SW480 (cell line): ENCODE measurements around the gene OR10X1.

ENCODE experiments used
- DNase-seq: peaks from one replicate; pipeline ENCODE4 v3.0.0-alpha.2; 2016; ENCODE audit warnings: low spot score

Gene OR10X1, protein sequence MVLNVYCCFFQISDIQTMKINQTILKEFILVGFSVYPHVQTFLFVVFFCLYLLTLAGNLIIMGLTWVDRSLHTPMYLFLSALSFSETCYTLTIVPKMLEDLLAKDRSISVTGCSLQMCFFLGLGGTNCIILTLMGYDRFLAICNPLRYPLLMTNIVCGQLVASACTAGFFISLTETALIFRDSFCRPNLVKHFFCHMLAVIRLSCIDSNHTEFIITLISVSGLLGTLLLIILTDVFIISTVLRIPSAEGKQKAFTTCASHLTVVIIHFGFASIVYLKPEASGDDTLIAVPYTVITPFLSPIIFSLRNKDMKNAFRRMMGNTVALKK

DNA sequence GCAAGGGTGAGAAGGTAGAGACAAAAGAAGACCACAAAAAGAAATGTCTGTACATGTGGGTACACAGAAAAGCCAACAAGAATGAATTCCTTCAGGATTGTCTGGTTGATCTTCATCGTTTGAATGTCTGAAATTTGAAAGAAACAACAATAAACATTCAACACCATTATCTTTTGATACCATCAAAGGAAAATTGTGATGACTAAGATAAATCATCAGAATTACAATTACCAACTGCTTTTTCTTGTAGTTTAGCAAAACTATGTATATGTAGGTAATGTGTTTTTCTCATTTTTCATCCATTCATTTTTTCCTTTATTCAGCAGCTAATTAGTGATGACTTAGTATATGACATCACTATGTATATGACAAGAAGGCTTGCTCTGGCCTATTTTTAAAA lies at the start of gene OR10X1:
Gene OR10X1 (minus strand): TSS at position 167 of the 400 bp plus-strand sequence. CDS start 0 bp downstream, at position 167.
- DNase-seq: no peak

DNA sequence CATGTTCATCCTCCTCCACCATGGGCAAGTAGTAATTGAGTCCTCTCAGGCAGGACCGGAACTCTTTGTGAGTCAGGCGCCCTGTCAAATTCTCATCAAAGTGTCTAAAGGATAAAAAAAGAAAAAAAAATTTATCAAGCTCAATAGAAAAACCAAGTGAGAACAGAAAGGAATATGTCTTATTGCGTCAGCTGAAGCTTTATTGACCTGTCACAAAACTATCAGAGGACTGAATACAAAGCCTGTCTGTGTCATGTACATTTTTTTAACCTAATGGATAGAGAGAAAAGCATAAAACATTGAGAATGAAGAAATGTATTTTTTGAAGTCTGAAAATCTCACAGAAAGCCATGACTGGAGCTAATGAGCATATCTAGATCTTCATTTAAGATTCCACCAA lies 34.1 kb upstream of the OR10X1 start:
- no peak for DNase-seq

DNA sequence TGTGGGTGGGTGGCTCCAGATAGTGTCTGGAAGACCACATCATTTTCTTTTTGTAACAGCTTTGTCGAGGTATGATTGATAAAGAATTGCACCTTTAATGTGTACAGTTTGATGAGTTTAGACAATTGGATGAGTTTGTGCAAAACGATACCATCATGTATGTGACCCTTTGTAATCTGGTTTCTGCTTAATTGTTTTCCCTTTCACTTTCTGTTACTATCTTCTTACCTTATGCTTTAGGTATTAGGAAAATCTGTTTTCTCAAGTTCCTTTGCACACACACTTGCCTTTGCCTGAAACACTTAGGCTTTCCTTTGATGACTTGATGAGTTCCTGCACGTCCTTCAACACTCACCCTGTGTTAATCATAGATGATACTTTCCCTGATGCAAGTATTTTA lies 32.2 kb upstream of the OR10X1 start:
- no peak for DNase-seq

- DNase-seq: no peak
Observed at GRCh38 chr1:158607296-158607695, 27.6 kb upstream of the OR10X1 start.

DNA sequence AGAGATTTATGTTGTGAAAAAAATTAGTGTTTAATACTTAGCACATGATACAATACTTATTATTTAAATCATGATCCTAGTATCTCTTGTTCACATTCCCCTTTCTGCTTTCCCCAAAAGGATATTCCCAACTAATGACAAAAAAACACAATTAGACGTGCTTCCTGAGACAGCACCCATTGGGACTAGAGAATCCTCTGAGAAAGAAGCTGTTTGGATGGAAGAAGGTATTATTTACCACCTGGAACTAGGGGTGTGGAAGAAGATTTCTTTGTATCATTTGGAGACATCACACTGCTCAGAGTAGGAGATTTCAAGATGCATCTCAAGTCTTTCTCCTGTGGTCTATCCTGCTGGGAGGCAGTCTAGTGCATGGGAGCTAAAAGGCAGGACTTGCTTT lies 25.3 kb upstream of the OR10X1 start, which contains the start of gene OR10Z1:
Gene OR10Z1 (plus strand): TSS at position 301 of the 400 bp plus-strand sequence. CDS start 1,171 bp downstream, outside the sequence.
- DNase-seq: no peak

- no peak for DNase-seq
Observed at GRCh38 chr1:158600735-158601134, 21.0 kb upstream of the OR10X1 start.

DNA sequence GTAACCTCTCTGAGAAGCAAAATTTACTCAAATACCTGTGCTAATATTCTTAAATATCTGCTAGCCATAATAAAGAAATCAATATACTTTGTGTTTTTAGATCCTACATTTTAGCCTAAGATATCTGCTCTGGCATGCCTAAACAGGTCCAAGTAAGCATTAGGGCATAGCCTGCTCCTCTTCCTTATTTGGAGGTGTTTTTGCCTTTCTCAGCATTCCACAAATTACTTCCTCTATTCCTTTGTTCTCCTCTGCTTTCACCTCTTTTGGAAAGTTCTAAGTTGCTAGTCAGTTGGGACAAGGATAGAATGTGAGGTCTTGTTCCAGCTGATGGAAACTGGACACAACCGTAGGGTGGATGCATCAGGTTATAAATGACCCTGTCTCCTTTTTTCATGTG lies 7.2 kb upstream of the OR10X1 start:
- no peak for DNase-seq

GRCh38 chr1:158583962-158584361 lies 4.3 kb upstream of the OR10X1 start:
- no peak for DNase-seq

- no peak for DNase-seq
Observed at GRCh38 chr1:158577561-158577960, 2.1 kb downstream of the OR10X1 start.

DNA sequence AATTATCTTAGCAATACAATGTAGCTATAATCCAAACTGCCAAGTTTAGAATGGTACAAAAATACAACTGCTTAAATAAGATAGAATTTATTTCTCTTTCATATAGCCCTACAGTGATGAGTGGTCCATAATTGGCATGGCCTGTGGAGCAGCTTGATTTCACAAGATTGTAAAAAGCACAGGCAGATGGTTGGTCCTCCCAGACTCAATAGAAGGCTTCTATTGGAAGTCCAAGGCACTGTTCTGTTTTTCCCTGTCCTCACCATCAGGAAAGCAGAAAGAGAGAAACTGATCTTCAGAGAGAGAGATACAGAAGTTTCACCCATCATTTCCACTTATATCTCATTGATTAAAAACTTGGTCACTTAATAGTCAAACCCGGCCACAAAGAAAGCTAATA lies 7.5 kb downstream of the OR10X1 start:
- DNase-seq: no peak

DNA sequence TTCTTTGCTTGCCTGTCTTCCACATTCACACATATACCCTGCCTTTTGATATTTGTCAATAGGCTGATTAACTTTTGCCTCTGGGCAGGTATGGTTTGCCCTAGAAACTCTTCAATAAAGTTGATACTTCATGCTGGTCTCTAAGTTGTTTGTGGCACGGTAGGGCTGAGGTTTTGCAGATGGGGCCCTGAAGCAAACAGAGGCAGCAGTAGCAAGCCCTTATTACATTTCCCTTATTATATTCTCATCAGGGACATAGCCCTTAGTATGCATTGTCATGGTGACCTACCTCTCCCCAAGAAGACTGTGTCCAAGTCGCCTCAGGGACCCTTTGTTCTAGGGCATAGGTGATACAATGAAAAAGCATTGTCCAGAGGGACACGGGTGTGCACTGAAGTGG lies 9.2 kb downstream of the OR10X1 start, which contains the start of gene OR6P1:
Gene OR6P1 (minus strand): TSS at position 101 of the 400 bp plus-strand sequence. CDS start 6,976 bp downstream, outside the sequence.
- no peak for DNase-seq

DNA sequence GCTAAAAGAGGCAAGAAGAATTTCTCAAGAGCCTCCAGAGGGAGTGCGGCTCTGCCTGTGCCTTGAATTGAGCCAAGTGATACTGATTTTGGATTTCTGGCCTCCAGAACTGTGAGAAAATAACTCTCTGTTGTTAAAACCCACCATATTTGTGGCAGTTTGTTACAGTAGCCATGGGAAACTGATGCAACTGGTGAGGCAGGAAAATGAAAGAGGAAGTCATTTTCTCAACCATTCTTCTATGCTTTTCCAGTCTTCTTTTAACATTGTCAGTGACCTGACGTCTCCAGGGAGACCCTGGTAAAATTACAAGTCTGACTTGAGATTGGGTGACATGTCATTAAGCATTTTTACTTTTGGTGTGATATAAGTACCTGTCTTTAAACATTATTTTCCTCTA lies 15.1 kb downstream of the OR10X1 start:
- no peak for DNase-seq

- DNase-seq: no peak
Observed at GRCh38 chr1:158563853-158564252, 15.8 kb downstream of the OR10X1 start.

DNA sequence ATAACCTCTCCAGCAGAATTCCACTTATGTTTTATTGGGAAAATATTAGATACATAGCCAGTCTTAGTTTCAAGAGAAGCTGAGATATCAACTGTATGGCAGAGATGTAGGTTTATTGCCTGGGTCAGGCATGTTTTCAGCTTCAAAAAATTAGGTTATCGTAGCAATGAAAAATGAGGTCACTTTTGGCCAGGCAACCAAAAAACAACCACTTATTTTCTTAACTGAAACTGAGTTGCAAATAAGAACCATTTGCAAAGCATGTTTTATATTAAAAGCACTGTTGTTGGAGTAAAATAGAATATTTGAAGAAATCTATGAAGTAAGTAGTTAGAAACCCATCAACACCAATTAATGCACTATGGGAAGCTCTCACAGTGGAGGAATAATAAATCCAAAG lies 20.0 kb downstream of the OR10X1 start:
- DNase-seq: no peak

- no peak for DNase-seq
Observed at GRCh38 chr1:158554352-158554751, 25.3 kb downstream of the OR10X1 start, which contains the start of gene OR6Y1. Gene OR6Y1 (minus strand): TSS chr1:158554405. CDS start chr1:158548105, 6,300 bp downstream.

GRCh38 chr1:158552296-158552695 lies 27.4 kb downstream of the OR10X1 start:
- DNase-seq: no peak

- DNase-seq: no peak
Observed at GRCh38 chr1:158547533-158547932, 32.2 kb downstream of the OR10X1 start.

DNA sequence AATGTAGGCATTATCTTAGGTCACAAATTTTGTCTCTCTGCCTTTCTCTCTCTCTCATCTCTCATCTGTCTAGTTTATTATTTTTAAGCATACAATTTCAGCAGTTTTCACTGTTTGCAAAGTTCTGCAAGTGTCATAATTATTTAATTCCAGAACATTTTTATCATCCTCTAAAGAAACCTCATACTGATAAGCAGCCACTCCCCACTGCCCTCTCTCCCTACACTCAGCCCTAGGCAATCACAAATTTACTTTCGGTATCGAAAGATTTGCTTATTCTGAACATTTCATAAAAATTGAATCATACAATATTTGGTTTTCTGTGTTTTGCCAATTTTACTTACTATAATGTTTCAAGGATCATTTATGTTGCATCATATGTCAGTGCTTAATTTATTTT lies 42.1 kb downstream of the OR10X1 start:
- no peak for DNase-seq

DNA sequence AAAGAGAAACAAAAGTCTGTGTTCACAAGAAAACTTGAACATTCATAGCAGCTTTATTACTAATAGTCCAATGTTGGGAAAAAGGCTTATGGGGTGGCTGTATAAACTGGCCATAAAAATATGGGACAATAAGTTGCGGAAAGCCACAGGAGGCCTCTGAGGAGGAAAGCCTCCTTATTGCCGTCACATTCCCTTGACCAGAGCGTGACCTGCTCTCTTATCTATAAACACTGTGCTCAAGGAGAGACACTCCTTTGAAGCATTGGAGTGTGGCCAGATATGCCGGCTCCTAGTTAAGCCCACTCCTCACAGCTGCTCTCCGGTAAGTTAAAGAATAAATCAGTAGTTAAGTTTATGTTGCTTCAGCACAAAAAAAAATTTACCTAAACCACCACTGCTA lies 45.2 kb downstream of the OR10X1 start:
- no peak for DNase-seq
